GM10847 (cell line): Measurements from ENCODE around the gene EXOSC5.

Source experiments
- POLR2A ChIP-seq: IDR thresholded peaks from 2 replicates; pipeline ENCODE4 v1.6.1; 2011; ENCODE audit not compliant: insufficient read length; ENCODE audit errors: extremely low read depth

Gene EXOSC5

DNA sequence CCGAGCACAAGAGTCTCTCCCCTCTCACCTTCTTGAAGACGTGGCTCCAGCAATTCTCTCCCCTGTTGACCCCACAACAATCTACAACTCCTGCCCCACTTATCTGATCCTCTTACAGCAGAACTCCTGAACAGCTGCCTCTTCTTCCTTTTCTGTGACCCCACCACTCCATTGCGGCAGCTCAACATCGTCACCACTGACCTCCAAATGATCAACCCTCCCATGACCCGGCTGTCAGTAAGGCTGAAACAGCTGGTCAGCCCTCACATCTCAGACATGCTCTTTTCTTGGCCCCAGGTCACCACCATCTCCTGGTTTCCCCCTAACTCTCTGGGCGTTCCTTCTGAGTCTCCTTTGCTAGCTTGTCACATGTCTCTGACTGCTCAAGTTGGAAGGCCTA lies 1.8 kb downstream of the EXOSC5 start:
- no peak for TF ChIP-seq POLR2A

DNA sequence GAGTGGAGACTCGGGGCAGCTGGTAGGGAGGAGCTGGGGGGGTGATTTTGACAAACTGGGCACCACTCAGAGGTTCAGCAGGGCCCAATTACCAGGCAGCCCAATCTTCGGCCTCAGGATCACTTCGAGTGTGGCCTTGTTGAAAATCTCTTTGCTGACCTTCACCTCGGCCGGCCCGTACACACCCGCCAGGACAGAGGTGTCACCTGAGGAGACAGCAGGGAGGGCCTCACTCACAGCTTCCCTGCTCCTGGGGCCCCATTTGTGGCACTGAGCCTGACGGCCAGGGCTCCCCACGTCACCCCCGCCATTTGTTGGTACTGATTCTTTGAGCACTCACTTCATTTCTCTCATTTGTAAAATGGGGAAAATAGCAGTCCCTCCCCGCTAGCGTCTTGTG lies 4.4 kb downstream of the EXOSC5 start:
- no peak for TF ChIP-seq POLR2A

GRCh38 chr19:41391618-41392017 lies 5.5 kb downstream of the EXOSC5 start:
- TF ChIP-seq POLR2A, result no peak

GRCh38 chr19:41386442-41386841 lies 10.7 kb downstream of the EXOSC5 start:
- TF ChIP-seq POLR2A, result no peak

GRCh38 chr19:41384351-41384750 lies 12.8 kb downstream of the EXOSC5 start:
- no peak for TF ChIP-seq POLR2A

GRCh38 chr19:41377977-41378709 lies 19.0 kb downstream of the EXOSC5 start:
- TF ChIP-seq POLR2A, result no peak

GRCh38 chr19:41376998-41377365 lies 20.2 kb downstream of the EXOSC5 start:
- TF ChIP-seq POLR2A, result no peak

DNA sequence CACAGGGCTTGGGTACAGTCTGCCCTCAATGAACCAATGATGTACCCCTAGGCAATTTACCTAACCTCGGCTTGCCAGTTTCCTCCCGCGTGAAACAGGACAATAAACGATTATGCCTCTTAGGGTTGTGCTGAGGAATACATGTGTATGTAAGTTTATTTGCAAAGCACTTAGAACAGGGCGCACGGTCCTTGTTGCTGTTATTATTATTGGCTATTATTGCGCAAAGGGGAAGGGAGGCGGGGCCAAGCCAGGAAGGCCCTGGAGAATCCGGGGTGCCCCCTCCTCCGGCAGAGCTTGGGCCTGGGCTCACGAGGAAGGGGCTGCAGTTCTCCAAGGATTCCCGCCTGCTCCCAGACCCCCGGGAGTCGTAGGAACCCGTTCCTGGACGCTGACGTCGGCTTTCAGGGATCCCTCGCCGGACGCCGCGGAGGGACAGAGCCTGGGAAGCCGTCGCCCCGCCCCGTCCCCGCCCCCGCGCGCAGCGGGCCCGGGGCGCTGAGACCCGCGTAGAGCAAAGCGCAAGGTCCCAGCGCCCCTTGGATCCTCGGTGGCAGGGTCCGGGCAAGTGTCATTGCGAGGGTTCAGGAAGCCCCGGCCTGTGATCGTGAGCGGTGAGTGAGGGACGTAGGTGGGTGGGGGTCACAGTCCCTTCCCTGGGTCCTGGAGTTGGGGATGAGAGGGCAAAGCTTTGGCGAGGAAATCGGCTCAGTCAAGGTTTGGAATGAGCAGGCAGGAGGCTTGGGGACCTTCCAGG lies 20.7 kb downstream of the EXOSC5 start, which contains the start of gene TMEM91:
Gene TMEM91, plus strand, starts transcription at position 293 of the 757 bp plus-strand sequence. CDS start 1,777 bp downstream, outside the sequence.
- TF ChIP-seq POLR2A, result no peak

DNA sequence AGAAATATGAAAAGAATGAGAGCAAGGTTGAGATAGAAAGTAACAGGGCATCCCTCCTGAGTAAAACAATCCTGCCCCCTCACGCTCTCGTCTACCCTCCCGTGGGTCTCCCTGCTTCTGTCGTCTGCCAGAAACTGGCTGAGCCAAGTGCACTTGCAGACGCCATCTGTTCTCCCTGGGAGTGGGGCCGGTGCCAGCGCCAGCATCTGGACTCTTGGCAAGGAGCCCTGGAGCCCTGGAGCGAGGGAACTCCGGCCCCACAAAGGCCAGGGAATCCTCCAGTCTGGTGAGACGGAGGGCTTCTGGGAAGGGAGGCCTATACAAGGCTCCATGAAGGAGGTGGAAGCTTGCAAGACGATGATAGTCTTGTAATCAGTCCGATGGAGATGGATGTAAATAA lies 23.2 kb downstream of the EXOSC5 start:
- no peak for TF ChIP-seq POLR2A

DNA sequence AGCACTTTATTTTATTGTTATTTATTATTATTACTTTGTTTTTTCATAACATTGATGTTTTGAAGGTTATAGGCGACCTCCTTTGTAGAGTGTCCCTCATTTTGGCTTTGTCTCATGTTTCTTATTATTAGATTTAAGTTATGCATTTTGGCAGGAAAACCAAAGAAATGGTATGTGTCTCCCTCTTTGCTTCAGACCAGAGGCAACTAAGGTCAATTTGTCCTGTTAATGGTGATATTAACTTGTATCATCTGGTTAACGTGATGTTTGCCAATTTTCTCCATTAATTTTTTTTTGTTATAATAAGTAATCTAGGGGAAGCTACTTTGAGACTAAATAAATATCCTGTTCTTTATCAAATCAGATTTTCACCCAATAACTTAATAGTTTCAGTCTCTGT lies 24.7 kb downstream of the EXOSC5 start:
- TF ChIP-seq POLR2A, result no peak

GRCh38 chr19:41371541-41371940 lies 25.6 kb downstream of the EXOSC5 start:
- no peak for TF ChIP-seq POLR2A

DNA sequence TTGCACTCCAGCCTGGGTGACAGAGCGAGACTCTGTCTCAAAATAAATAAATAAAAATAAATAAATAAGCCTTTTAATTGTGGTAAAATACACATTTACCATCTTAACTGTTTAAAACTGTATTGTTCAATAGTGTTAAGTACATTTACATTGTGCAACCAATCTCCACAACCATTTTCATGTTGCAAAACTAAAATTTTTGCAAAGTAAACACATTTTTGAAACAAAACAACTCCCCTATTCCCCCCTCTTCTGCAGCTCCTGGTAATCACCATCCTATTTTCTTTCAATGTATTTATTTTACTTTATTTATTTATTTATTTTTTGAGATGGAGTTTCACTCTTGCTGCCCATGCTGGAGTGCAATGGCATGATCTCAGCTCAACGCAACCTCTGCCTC lies 27.4 kb downstream of the EXOSC5 start:
- TF ChIP-seq POLR2A, result no peak

DNA sequence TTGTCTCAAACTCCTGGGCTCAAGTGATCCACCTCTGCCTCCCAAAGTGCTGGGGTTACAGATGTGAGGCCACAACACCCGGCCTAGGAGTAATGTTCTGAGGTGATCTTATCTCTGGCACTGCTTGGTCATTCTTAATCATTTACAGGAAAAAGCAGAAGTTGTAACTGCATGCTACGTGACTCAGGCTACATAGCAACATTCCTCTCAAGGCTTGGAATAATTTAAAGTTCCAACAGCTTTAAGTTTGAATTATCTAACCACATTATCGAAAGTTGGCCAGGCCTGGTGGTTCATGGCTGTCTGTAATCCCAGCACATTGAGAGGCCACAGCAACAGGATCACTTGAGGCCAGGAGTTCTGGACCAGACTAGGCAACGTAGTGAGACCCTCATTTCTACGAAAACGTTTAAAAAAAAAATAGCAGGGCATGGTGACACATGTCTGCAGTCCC lies 29.3 kb downstream of the EXOSC5 start:
- no peak for TF ChIP-seq POLR2A

DNA sequence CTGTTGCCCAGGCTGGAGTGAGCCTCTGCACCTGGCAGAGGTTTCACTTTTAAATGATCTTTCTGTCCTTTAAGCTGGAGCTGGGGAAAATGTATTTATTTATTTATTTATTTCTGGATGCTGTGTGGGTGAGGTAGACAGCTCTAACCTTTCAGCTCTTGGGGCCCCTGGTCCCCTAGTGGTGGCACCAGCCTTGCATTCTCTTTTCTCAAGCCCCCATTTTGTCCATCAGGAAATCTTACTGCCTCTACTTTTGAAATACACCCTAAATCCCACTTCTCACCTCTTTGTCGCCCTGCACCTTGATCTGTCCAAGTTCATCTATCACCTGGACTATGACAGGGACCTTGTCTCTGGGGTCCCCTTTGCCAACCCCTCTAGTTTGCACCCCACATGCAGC lies 31.1 kb downstream of the EXOSC5 start:
- TF ChIP-seq POLR2A, result no peak

DNA sequence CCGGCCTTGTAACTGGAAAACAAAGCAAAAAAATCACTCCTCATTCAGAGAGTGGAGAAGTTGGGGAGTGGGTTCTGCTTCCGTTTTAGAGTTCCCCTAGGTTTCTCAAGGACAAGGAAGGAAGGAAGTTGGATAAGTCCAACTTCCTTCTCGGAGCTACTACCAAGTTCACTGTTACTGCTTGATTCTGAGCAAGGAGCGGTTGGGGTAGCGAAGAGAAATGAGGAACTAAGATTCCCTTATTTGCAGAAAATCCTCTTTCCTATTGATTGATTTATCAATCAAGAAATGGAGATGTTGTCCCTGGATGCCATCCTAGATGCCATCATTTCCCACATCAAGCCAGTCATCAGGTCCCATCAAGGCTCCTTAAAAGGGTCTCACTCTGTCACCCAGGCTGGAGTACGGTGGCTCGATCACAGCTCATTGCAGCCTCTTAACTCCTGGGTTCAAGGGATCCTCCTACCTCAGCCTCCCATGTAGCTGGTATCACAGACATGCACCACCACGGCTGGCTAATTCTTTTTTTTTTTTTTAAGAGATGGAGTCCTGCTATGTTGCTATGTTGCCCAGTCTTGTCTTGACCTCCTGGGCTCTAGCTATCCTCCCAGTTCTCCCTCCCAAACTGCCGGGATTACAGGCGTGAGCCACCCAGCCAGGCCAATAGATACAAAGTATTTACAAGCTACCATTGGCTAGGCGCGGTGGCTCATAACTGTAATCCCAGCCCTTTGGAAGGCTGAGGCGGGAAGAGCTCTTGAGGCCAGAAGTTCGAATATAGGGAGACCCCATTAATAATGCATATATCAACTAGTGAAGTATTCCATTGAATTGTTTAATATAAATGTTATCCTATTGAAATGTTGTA lies 32.4 kb downstream of the EXOSC5 start:
- TF ChIP-seq POLR2A, result no peak

DNA sequence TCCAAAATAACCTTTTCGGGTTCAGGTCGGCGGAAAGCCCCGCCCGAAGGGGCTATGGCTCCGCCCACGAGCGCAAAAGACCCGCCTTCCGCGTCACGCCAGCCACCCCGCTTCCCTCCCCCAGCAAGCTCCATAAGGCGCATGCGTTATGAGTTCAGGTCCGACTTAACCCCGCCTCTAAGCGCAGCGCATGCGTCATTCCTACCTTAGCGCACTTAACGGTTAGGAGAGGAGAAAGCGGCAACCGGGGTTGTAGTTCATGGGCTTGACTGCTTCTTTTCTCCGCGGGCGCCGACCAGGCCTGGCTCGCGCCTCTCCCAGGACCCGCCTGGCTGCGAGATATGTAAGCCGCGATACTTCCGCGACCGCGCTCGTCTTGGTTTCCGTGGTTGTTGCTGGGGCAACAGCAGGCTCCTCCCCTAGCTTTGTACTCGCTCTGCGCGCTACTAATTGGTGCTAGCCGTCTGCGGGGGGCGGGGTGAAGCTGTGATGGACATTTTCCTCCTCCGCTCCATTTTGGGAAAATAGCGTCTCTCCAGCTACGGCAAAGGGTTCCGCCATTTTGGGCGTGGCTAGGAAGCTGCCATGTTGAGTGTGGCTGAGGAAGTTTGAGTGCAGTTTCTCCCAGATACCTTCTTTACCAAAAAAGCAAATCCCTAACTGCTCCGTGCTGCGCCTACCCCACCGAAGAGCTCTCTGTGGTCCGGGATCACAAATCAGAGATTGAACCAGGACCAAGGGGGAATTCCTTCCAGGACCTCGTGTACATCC lies 33.2 kb downstream of the EXOSC5 start, which contains the start of gene B9D2:
Gene B9D2, minus strand, starts transcription at position 397 of the 771 bp plus-strand sequence. CDS start 630 bp downstream, outside the sequence.
- peak; percentile 75 for TF ChIP-seq POLR2A
